Epithelial cell of esophagus (primary cell): Measurements from ENCODE around the gene DNLZ.

Source experiments
- DNase-seq: peaks from one replicate; pipeline ENCODE4 v3.0.0; 2010; ENCODE audit warnings: low read depth
- H3K4me3 ChIP-seq: 2 replicates; pipeline ENCODE4 v1.5.1; 2011; ENCODE audit warnings: mild to moderate bottlenecking, low read length, control low read depth
- CTCF ChIP-seq: IDR thresholded peaks from 2 replicates; pipeline ENCODE4 v1.5.1; 2011; ENCODE audit warnings: low read depth, mild to moderate bottlenecking, low read length, control low read depth, inconsistent platforms; ENCODE audit not compliant: insufficient read depth; ENCODE audit errors: missing control alignments

The DNLZ gene

GRCh38 chr9:136335296-136336155, 28.0 kb downstream of the DNLZ start:
- TF ChIP-seq CTCF = no peak
- H3K4me3 ChIP-seq = no peak overlapping the region
- DNase-seq = no peak

- TF ChIP-seq CTCF = no peak
- no peak for DNase-seq
- no peak overlapping the region for H3K4me3 ChIP-seq
Measured at GRCh38 chr9:136334541-136334940, 29.0 kb downstream of the DNLZ start.

GRCh38 chr9:136333486-136333885, 30.1 kb downstream of the DNLZ start:
- TF ChIP-seq CTCF = no peak
- no peak overlapping the region for H3K4me3 ChIP-seq
- DNase-seq = no peak

- TF ChIP-seq CTCF = no peak
- no peak for DNase-seq
- H3K4me3 ChIP-seq = no peak overlapping the region
Measured at GRCh38 chr9:136333045-136333444, 30.5 kb downstream of the DNLZ start.

GRCh38 chr9:136332482-136332983, 31.0 kb downstream of the DNLZ start:
- DNase-seq = no peak
- no peak for TF ChIP-seq CTCF
- H3K4me3 ChIP-seq = no peak overlapping the region

- no peak overlapping the region for H3K4me3 ChIP-seq
- no peak for TF ChIP-seq CTCF
- no peak for DNase-seq
Measured at GRCh38 chr9:136331556-136332481, 31.7 kb downstream of the DNLZ start.
